Measurements from ENCODE around the gene ADM2.

DNA sequence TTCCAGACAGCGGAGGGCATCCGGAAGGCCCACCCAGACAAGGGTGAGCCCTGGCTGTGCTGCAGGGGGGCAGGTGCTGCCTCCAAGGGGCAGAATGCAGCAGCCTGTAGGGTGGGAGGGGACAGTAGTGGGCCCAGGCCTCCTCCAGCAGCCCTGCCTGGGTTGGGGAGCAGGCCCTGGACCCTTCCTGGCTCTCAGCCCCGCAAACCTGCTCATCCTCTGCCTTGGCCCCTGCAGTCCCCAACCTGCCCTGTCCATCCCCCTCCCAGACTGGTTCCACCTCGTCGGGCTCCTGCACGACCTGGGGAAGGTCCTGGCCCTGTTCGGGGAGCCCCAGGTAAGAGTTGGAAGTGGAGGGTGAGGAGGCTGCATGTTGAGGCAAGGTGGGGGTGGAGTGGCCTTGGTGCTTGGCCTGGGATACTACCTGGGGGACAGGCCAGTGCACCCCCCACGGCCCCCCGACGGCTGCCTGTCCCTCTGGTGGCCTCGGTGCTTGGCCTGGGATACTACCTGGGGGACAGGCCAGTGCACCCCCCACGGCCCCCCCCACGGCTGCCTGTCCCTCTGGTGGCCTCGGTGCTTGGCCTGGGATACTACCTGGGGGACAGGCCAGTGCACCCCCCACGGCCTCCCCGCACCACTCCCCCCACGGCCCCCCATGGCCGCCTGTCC, 6.8 kb downstream of the ADM2 start:
- TF ChIP-seq, protein P1, sequence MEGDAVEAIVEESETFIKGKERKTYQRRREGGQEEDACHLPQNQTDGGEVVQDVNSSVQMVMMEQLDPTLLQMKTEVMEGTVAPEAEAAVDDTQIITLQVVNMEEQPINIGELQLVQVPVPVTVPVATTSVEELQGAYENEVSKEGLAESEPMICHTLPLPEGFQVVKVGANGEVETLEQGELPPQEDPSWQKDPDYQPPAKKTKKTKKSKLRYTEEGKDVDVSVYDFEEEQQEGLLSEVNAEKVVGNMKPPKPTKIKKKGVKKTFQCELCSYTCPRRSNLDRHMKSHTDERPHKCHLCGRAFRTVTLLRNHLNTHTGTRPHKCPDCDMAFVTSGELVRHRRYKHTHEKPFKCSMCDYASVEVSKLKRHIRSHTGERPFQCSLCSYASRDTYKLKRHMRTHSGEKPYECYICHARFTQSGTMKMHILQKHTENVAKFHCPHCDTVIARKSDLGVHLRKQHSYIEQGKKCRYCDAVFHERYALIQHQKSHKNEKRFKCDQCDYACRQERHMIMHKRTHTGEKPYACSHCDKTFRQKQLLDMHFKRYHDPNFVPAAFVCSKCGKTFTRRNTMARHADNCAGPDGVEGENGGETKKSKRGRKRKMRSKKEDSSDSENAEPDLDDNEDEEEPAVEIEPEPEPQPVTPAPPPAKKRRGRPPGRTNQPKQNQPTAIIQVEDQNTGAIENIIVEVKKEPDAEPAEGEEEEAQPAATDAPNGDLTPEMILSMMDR (conservative IDR thresholded peaks at IDR 0.05 in 1 of 2, IDR thresholded peaks at IDR 0.05 in 1 of 2; ENCODE audit: low read depth in 1 of 2, low read length in 2 of 2): no peak
- no peak for TF ChIP-seq EZH2 (IDR thresholded peaks at IDR 0.05; ENCODE audit: low read length, missing control alignments)

Data from fibroblast of lung (primary cell).